ENCODE data around the gene HUWE1.
"Not testable (repeated sequence)": the region's sequence is repeated elsewhere in the genome, so short reads cannot be mapped to it uniquely, and the experiment has no call there.

The HUWE1 gene

DNA sequence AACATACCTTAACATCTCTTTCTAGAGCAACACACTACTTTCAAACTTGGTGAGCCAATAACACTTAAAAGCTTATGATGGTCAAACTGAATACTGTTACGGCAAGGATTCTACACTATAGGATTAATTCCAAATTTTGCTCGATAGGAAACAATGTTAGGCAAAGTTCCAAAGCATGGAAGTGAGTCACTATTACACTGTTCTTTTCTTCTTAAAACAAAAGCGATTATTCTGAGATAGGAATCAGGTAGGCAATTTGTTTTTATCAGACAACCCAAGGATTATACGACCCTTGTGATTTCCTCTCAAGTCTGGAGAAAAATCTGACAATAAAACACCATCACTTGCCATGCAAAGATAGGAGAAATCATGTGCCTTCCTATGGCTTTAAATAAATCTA is 81.5 kb downstream of the HUWE1 start:
- no peak for DNase-seq

GRCh38 chrX:53599781-53600396 is 86.6 kb downstream of the HUWE1 start:
- DNase-seq: no peak

DNA sequence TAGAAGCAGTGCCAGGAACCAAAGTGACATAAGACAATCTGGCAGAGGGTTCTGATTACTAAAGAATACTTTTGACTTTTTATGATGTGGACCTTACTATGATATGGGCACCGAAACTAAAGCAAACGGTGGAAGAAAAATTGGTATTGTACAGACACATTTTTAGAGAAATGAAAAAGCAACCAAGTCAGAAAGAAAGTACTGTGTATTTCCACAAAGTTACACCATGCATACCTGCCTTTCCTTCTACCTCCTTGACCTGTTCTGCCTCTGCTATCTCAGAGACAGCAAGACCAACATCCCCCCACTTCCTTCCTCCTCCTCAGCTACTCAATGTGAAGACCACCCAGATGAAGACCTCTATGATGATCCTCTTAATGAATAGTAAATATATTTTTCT is 88.3 kb downstream of the HUWE1 start:
- DNase-seq: no peak

DNA sequence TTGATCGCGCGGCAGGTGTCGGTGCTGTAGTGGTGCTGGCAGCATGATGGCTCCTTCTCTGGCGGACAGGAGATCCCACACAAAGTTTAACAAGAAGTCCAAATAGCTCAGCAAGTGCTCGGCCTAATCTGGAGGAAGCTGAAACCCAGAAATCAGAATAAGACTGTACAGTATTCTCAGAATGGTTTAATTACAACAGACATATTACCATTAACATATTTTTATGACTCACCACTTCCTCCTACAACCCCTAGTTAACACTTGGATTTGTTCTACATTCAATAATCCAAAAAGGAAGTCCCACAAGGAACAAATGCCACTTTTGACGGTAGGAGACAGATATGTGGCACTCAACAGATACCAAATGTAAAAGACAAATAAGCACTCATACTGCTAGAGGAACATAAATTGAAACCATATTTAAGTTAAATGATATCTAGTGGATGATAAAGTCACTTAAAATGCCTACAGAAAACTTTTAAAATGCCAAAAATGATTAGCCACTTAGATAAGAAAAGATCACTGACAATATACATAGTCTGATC is 91.2 kb downstream of the HUWE1 start:
- no peak for DNase-seq

GRCh38 chrX:53594354-53594753 is 92.2 kb downstream of the HUWE1 start:
- no peak for DNase-seq

- no peak for DNase-seq
Measured at GRCh38 chrX:53587795-53588420, 98.6 kb downstream of the HUWE1 start.

GRCh38 chrX:53584891-53585290 is 101.6 kb downstream of the HUWE1 start:
- no peak for DNase-seq

- no peak for DNase-seq
Measured at GRCh38 chrX:53583571-53583970, 102.9 kb downstream of the HUWE1 start.

- no peak for DNase-seq
Measured at GRCh38 chrX:53580742-53581504, 105.6 kb downstream of the HUWE1 start.

DNA sequence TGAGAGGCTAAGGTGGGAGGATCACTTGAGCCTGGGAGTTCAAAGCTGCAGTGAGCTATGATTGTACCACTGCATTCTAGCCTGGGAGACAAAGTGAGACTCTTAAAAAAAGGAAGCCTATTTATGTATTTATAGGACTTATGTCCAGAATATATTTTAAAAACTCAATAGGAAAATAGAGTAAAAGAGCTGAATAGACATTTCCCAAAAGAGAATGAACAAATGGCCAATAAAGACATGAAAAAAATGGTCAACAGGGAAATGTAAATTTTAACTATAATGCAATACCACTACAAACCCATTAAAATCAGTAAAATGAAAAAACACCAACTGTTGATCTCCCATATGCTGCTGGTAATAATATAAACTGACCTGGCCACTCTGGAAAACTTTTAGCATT is 115.0 kb downstream of the HUWE1 start:
- DNase-seq: no peak

DNA sequence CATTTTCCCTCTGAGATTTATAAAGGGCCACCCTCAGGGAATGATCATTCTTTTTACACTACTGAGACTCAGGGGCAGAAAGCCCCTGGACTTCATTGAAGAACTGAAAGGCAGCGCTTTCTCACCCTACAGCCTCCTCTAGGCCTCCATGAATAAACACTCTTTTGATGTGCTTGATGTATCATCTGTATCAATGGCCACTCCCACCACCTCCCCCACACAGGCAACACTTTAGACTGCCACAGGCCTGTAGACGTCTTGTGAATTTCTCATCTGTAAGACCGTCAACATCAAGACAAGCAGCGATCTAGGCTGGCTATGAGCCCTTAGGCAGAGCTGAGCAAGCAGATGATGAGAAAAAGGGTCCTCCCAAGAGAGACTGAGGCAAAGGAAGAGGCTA is 123.2 kb downstream of the HUWE1 start:
- DNase-seq: no peak

DNA sequence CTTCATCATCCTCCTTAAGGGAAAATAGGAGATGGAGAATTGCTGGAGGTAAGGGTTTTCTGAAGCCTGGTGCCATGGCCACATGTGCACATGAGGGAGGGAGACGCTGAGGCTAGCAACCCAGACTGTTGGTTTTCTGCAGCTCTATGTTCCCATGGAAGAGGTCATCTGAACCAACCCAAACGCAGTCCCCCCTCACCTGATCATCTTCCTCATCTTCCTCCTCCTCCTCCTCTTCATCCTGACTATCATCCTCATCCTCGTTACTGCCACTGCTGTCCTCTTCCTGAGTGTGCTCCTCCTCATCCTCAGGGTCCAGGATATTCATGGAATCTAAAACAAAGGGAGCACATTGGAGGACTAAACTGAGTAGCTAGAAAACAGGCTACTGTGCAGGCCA is 124.6 kb downstream of the HUWE1 start:
- no peak for DNase-seq

DNA sequence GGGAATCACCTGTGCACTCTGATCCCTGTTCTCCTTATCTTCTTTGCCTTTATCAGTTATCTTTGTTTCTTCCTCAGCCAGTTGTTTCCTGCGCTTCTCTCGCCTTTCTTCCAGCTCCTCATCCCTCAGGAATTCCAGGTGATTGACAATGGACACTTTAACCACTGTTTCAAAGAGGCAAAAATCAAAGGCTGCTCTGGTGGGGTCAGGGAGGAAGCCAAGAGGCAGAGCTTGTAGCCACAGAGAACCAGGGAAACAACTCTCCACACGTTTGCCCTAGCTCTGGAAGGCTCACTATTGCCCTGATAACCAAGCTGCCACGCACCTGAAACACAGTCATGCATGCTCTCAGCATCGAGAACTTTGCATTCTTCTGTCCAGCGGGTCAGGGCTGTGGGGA is 127.9 kb downstream of the HUWE1 start:
- DNase-seq: no peak

- DNase-seq: no peak
Measured at GRCh38 chrX:53556868-53557267, 129.7 kb downstream of the HUWE1 start.

- DNase-seq: no peak
Measured at GRCh38 chrX:53550756-53551463, 135.6 kb downstream of the HUWE1 start.

GRCh38 chrX:53547668-53548067 is 138.9 kb downstream of the HUWE1 start:
- DNase-seq: peak in 1 of 2 donors; percentile 18

DNA sequence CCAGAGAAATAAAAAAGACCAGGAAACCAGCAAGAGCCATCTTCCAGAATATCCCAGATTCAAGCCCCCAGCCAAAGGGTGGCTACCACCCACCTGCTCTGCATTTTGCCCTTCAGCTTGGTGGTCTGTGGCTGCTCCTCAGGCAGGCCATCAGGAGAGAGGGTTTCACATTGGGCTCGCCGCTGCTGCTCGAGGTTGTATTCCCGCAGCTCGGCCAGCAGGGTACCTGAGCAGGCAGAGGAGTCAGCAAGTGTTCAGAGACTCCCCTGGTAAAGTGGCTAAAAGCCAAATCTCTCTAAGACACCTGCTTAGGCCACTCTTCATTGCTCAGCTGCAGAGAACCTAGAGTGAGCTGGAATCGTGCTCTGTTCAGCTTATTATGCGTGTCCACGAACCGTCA is 141.6 kb downstream of the HUWE1 start:
- no peak for DNase-seq

- no peak for DNase-seq
Measured at GRCh38 chrX:53538781-53539180, 147.7 kb downstream of the HUWE1 start.

GRCh38 chrX:53531255-53531966 is 155.1 kb downstream of the HUWE1 start:
- DNase-seq: not testable (repeated sequence)

GRCh38 chrX:53526999-53527398 is 159.5 kb downstream of the HUWE1 start:
- no peak for DNase-seq

GRCh38 chrX:53511322-53511721 is 175.2 kb downstream of the HUWE1 start:
- DNase-seq: no peak

- not testable (repeated sequence) for DNase-seq
Measured at GRCh38 chrX:53504035-53504434, 182.5 kb downstream of the HUWE1 start.

DNA sequence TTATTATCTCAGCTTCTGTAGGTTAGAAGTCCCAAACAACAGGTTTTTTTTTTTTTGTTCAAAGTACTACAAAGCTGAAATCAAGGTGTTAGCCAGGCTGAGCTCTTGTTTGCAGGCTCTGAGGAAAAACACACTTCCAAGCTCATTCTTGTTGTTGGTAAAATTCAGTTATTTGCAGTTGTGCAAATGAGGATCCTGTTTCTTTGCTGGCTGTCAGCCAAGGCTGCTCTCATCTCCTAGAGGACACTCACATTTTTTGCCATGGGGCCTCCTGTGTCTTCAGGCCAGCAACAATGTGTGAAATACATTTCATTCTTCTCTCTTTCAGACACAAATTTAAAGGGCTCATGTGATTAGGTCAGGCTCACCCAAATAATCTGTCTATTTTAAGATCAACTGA is 192.1 kb downstream of the HUWE1 start:
- DNase-seq: no peak

Measured in CD4-positive, alpha-beta T cell treated with Interleukin-4 for 1 hour (primary cell).